AG10803 (cell line): ENCODE measurements around the gene CADM2.

ENCODE experiments used
- DNase-seq: peaks from one replicate; pipeline ENCODE4 v3.0.0; 2010; ENCODE audit warnings: low read depth
- H3K4me3 ChIP-seq: 2 replicates; pipeline ENCODE4 v1.5.1; 2011; ENCODE audit warnings: mild to moderate bottlenecking, low read length, control low read depth
- CTCF ChIP-seq: conservative IDR thresholded peaks from 2 replicates; pipeline ENCODE4 v1.5.1; 2011; ENCODE audit warnings: mild to moderate bottlenecking, low read length, control low read depth, inconsistent platforms

Gene CADM2

GRCh38 chr3:86104154-86104553 is 1145.4 kb downstream of the CADM2 start:
- no peak overlapping the region for H3K4me3 ChIP-seq
- no peak for DNase-seq
- TF ChIP-seq CTCF: no peak

- H3K4me3 ChIP-seq: no peak overlapping the region
- no peak for TF ChIP-seq CTCF
- no peak for DNase-seq
Measured at GRCh38 chr3:86109434-86109833, 1150.6 kb downstream of the CADM2 start.
